ENCODE results near the gene VKORC1L1.
"Not testable (repeated sequence)": the region's sequence is repeated elsewhere in the genome, so short reads cannot be mapped to it uniquely, and the experiment has no call there.

Gene VKORC1L1

DNA sequence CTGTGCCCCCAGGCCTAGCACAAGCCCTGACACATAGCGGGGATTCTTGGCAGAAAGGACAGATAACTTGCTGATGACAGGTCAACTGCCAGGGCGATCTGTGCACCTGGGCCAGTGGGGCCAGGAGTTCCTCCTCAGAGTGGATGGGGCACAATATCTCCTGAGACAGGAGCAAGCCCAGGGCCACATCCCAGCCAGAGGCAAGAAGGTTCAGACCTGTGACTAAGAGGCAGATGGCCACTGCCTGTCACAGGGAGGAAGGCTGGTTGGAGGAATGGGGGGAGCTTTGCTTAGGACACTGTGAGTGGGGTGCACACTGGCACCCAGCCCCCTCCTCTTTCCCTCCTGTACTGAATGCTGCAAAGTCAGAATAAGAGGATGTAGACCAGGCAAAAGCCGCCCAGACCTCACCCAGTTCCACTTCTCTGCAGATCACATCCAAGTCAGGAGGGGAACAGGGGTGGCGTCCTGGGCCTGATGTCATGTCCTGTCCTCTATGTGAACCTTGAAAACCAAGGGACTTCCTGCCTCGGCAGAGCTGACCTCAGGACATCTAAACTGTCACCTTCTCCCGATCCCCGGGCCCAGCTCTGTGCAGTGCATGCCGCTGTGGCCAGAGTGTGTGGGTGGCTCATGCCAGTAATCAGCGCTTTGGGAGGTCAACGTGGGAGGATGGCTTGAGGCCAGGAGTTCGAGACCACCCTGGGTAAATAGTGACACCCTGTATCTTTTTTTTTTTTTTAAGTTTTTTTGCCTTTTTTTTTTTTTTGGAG is 107.8 kb downstream of the VKORC1L1 start:
- in situ Hi-C loops (cut with MboI; ENCODE audit: low sequenced_read_pairs, unreplicated experiment): no loop called here
- TF ChIP-seq, protein P1, sequence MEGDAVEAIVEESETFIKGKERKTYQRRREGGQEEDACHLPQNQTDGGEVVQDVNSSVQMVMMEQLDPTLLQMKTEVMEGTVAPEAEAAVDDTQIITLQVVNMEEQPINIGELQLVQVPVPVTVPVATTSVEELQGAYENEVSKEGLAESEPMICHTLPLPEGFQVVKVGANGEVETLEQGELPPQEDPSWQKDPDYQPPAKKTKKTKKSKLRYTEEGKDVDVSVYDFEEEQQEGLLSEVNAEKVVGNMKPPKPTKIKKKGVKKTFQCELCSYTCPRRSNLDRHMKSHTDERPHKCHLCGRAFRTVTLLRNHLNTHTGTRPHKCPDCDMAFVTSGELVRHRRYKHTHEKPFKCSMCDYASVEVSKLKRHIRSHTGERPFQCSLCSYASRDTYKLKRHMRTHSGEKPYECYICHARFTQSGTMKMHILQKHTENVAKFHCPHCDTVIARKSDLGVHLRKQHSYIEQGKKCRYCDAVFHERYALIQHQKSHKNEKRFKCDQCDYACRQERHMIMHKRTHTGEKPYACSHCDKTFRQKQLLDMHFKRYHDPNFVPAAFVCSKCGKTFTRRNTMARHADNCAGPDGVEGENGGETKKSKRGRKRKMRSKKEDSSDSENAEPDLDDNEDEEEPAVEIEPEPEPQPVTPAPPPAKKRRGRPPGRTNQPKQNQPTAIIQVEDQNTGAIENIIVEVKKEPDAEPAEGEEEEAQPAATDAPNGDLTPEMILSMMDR (IDR thresholded peaks at IDR 0.05; ENCODE audit: borderline replicate concordance, control extremely low read depth, extremely low read depth, insufficient read depth, missing control alignments): no peak
- DNase-seq (ENCODE audit: low spot score): peak; percentile 90

DNA sequence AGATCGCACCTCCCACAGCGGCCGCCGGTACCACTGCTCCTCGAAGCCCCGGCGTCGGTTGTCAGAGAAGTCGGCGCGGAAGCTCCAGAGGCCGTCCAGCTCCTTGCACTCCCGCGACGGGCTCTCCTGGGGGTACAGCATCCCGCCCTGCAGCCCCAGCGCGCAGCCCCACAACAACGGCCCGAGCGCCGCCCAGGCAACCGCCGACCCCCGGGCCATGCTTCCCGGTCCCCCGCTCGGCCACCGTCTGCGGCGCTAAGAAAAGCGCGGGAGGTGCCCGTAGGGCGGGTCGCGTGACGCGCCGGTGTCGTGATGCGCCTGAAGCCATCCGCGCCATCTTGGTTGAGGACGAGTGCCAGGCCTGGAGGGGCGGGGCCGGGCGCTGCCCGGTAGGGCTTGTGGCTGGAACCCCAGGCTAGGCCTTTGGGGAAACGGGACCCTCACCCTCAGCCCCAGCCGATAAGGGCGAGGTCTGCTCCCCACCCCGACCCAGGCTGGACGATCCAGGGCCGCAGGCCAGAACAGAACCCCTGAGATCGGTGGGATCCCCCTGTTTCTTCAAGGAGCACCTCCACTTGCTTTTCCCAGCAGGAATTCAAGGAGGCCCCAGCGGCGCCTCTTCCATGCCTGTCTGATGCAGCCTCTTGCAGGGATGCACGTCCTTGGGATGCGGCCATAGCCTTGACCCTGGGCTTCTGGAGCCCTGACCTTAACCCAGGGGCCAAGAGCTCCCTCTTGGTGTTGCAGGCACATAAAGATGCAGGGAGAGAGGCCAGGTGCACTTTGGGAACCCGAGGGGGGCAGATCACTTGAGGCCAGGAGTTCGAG is 109.3 kb downstream of the VKORC1L1 start, which contains the start of gene GUSB:
Gene GUSB, minus strand, starts transcription at position 249 of the 828 bp plus-strand sequence. Its CDS starts 30 bp downstream, at position 219.
- TF ChIP-seq, protein P1 (IDR thresholded peaks at IDR 0.05; ENCODE audit: borderline replicate concordance, control extremely low read depth, extremely low read depth, insufficient read depth, missing control alignments): no peak
- peak; percentile 95 for DNase-seq (ENCODE audit: low spot score)
- in situ Hi-C loops (cut with MboI; ENCODE audit: low sequenced_read_pairs, unreplicated experiment): no loop called here

DNA sequence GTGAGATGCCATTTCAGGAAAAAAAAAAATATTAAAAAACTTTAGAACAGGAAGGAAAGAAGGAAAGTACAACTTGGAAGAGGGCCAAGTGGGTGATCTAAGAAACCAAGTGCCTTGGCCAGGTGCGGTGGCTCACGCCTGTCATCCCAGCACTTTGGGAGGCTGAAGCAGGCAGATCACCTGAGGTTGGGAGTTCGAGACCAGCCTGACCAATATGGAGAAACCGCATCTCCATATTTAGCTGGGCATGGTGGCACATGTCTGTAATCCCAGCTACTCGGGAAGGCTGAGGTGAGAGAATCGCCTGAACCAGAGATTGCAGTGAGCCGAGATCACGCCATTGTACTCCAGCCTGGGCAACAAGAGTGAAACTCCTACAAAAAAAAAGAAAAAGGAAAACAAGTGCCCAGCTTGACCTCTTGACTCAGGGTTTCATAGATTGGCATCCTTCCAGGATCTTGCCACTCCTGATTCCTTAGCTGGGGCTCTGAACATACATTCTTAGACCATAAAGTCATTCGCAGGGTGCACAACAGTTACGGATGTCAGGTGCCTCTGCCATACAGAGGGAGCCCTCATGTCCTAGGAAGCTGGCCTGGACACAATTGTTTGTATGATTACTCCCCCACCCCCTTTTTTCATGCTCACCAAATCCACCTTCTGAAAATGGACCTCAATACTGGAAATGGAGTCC is 111.2 kb downstream of the VKORC1L1 start:
- in situ Hi-C loops (cut with MboI; ENCODE audit: low sequenced_read_pairs, unreplicated experiment): no loop called here
- TF ChIP-seq, protein P1 (IDR thresholded peaks at IDR 0.05; ENCODE audit: borderline replicate concordance, control extremely low read depth, extremely low read depth, insufficient read depth, missing control alignments): no peak

DNA sequence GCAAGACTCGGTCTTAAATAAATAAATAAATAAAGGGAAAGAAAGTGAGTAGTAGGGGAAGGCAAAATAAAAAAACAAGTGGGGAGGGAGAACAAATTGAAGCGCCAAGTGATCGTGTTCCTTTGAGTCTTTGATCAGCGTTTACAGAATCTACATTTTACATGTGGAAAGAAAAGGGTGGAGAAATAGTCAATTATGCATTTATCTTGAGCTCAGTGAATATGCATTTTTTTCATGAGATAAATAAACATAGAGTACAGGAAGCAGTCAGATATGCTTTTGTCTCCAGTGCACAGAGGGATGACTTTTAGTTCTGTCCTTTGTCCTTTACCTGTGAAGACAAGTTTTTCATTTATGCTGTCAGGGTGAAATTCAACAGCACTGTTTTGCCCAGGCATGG is 115.2 kb downstream of the VKORC1L1 start:
- DNase-seq (ENCODE audit: low spot score): no peak
- in situ Hi-C loops (cut with MboI; ENCODE audit: low sequenced_read_pairs, unreplicated experiment): no loop called here
- TF ChIP-seq, protein P1 (IDR thresholded peaks at IDR 0.05; ENCODE audit: borderline replicate concordance, control extremely low read depth, extremely low read depth, insufficient read depth, missing control alignments): no peak

More for the DNA sequence above, 111.2 kb downstream of the VKORC1L1 start:
- no peak for DNase-seq (ENCODE audit: low spot score)

DNA sequence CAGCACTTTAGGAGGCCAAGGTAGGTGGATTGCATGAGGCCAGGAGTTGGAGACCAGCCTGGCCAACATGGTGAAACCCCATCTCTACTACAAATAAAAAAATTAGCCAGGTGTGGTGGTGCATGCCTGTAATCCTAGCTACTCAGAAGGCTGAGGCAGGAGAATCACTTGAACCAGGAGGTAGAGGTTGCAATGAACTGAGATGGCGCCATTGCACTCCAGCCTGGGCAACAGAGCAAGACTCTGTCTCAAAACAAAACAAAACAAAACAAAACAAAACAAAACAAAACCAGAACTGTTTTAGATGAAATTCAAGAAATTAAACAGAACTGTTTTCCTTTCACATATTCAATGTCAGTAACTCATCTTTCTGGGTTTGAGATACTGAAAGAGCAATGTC is 115.6 kb downstream of the VKORC1L1 start:
- DNase-seq (ENCODE audit: low spot score); in situ Hi-C loops (cut with MboI; ENCODE audit: low sequenced_read_pairs, unreplicated experiment): not testable (repeated sequence)

DNA sequence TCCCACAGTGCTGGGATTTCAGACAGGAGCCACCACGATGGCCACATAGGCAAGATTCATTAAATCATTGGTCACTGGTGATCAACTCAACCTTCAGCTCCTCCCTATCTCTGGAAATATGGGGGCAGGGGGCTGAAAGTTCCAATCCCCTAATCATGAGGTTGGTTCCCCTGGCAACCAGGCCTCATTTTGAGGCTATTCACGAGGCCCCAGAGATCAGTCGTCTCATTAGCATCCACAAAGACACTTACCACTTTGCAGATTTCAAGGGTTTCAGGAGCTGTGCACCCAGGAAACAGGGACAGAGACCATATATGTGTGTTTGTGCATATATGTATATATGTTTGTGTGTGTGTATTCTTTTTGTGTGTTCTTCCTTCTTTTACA is 116.8 kb downstream of the VKORC1L1 start:
- in situ Hi-C loops (cut with MboI; ENCODE audit: low sequenced_read_pairs, unreplicated experiment): no loop called here
- no peak for DNase-seq (ENCODE audit: low spot score)
- TF ChIP-seq, protein P1 (IDR thresholded peaks at IDR 0.05; ENCODE audit: borderline replicate concordance, control extremely low read depth, extremely low read depth, insufficient read depth, missing control alignments): no peak

DNA sequence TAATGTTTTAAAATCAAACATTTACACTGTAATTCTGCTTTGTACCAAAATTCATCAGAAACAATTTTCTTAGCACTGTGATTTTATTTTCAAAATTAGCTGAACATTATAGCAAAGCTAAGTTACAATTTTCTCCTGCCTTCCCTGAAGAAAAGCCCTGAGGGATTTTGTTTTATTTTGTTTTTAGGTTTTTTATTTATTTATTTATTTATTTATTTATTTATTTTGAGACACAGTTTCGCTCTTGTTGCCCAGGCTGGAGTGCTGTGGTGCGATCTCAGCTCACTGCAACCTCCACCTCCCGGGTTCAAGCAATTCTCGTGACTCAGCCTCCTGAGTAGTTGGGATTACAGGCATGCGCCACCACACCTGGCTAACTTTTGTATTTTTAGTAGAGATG is 119.0 kb downstream of the VKORC1L1 start:
- DNase-seq (ENCODE audit: low spot score); in situ Hi-C loops (cut with MboI; ENCODE audit: low sequenced_read_pairs, unreplicated experiment): not testable (repeated sequence)

Measured in GM13976 (cell line).